HepG2 (cell line): Measurements from ENCODE around the gene MZT2A. TPM values are rescaled to one million over a fixed set of nuclear protein-coding genes. Genes with fewer than 3 reads are reported as not detected.

Experiments used
- AGO2 ChIP-seq: fragments of 200-400 bp; formaldehyde crosslinking; optimal IDR thresholded peaks from 2 replicates; pipeline ENCODE3; 2017; ENCODE audit warnings: mild to moderate bottlenecking, low read depth, low read length, moderate library complexity
- DMAP1 ChIP-seq: IDR thresholded peaks from 2 replicates; pipeline ENCODE4 v1.6.1; 2016
- ERF ChIP-seq: IDR thresholded peaks from 2 replicates; pipeline ENCODE4 v1.6.1; 2018; ENCODE audit warnings: missing biosample characterization, missing genetic modification reagents
- GABPB1 ChIP-seq: IDR thresholded peaks from 2 replicates; pipeline ENCODE4 v1.6.1; 2016; ENCODE audit warnings: mild to moderate bottlenecking, missing genetic modification reagents, moderate library complexity, missing compliant biosample characterization
- JUNB ChIP-seq: sonication (generic); formaldehyde crosslinking; IDR thresholded peaks from 2 replicates; pipeline ENCODE4 v1.8.0; 2022; ENCODE audit warnings: missing genetic modification reagents, mild to moderate bottlenecking, borderline replicate concordance
- KDM5A ChIP-seq: fragments of 200-600 bp; sonication (generic); IDR thresholded peaks from 2 replicates; pipeline ENCODE4 v1.7.0; 2018; ENCODE audit warnings: antibody characterized with exemption, mild to moderate bottlenecking, low read length, borderline replicate concordance
- MYC ChIP-seq: sonication (generic); formaldehyde crosslinking; IDR thresholded peaks from 2 replicates; pipeline ENCODE4 v1.9.0; 2021; ENCODE audit warnings: missing genetic modification reagents, borderline replicate concordance
- NRL ChIP-seq: sonication (generic); formaldehyde crosslinking; IDR thresholded peaks from 2 replicates; pipeline ENCODE4 v1.5.0; 2020; ENCODE audit warnings: missing genetic modification reagents, mild to moderate bottlenecking, moderate library complexity, borderline replicate concordance
- TCF7 ChIP-seq: sonication (generic); IDR thresholded peaks from 2 replicates; pipeline ENCODE4 v1.6.1; 2016; ENCODE audit warnings: antibody characterized with exemption, low read depth
- TOPORS ChIP-seq: sonication (generic); formaldehyde crosslinking; IDR thresholded peaks from 2 replicates; pipeline ENCODE4 v1.8.0; 2023; ENCODE audit warnings: mild to moderate bottlenecking, missing genetic modification reagents
- YEATS2 ChIP-seq: sonication (generic); formaldehyde crosslinking; IDR thresholded peaks from 2 replicates; pipeline ENCODE4 v1.4.0; 2020; ENCODE audit warnings: missing genetic modification reagents, borderline replicate concordance
- ZFP36L1 ChIP-seq: sonication (generic); formaldehyde crosslinking; IDR thresholded peaks from 2 replicates; pipeline ENCODE4 v1.8.0; 2022; ENCODE audit warnings: mild to moderate bottlenecking, missing genetic modification reagents, moderate library complexity
- ZNF556 ChIP-seq: sonication (generic); formaldehyde crosslinking; IDR thresholded peaks from 2 replicates; pipeline ENCODE4 v1.4.0; 2020; ENCODE audit warnings: mild to moderate bottlenecking, missing genetic modification reagents, borderline replicate concordance
- ZNF737 ChIP-seq: sonication (generic); formaldehyde crosslinking; IDR thresholded peaks from 2 replicates; pipeline ENCODE4 v1.5.0; 2020; ENCODE audit warnings: missing genetic modification reagents, mild to moderate bottlenecking, borderline replicate concordance
- polyA plus RNA-seq, 8 experiments: library from polyadenylated mRNA; depleted of rRNA in 3 of 8; stranded (reverse) in 7 of 8; unstranded in 1 of 8; fragments of >200 nt; fragmentation: Illumina TruSeq in 4 of 8; extraction: Trizol in 4 of 8; gene quantifications; 2 replicates each; pipeline versions ENCODE4 v1.2.1 to v1.2.3, GENCODE V29; 2011 to 2016; ENCODE audit warnings: low read depth in 4 of 8, missing spikeins in 1 of 8, mixed read lengths in 1 of 8; ENCODE audit not compliant: insufficient read depth in 1 of 8
- total RNA-seq, 5 experiments: library from RNA; depleted of rRNA; stranded (reverse); fragments of >200 nt; fragmentation: Illumina TruSeq; extraction: Trizol; gene quantifications; 2 replicates each; pipeline ENCODE4 v1.2.3, GENCODE V29; 2016; ENCODE audit warnings: low read depth in 1 of 5
- TF ChIP-seq, protein P1 (sequence below): sonication (generic); formaldehyde crosslinking; IDR thresholded peaks from 2 replicates; pipeline ENCODE4 v1.4.0; 2020; ENCODE audit warnings: missing genetic modification reagents, mild to moderate bottlenecking, borderline replicate concordance
- TF ChIP-seq, protein P2 (sequence below): IDR thresholded peaks from 2 replicates; pipeline ENCODE4 v1.6.1; 2016; ENCODE audit warnings: mild to moderate bottlenecking, missing biosample characterization, missing genetic modification reagents
- TF ChIP-seq, protein P3 (sequence below): sonication (generic); formaldehyde crosslinking; IDR thresholded peaks from 2 replicates; pipeline ENCODE4 v1.4.0; 2020; ENCODE audit warnings: missing genetic modification reagents
- TF ChIP-seq, protein P4 (sequence below): sonication (generic); formaldehyde crosslinking; IDR thresholded peaks from 2 replicates; pipeline ENCODE4 v1.8.1; 2022; ENCODE audit warnings: mild to moderate bottlenecking, missing genetic modification reagents
- TF ChIP-seq, protein P5 (sequence below): sonication (generic); formaldehyde crosslinking; IDR thresholded peaks from 2 replicates; pipeline ENCODE4 v1.4.0; 2020; ENCODE audit warnings: mild to moderate bottlenecking, missing genetic modification reagents
- TF ChIP-seq, protein P6 (sequence below): sonication (generic); formaldehyde crosslinking; IDR thresholded peaks from 2 replicates; pipeline ENCODE4 v1.4.0; 2020; ENCODE audit warnings: mild to moderate bottlenecking, missing genetic modification reagents

The MZT2A gene
- total and polyA plus RNA-seq, 2 of the 13 experiments (the other 11 are each of a cell fraction or from before 2014, with no cell fraction given), result 221 to 349 TPM

DNA sequence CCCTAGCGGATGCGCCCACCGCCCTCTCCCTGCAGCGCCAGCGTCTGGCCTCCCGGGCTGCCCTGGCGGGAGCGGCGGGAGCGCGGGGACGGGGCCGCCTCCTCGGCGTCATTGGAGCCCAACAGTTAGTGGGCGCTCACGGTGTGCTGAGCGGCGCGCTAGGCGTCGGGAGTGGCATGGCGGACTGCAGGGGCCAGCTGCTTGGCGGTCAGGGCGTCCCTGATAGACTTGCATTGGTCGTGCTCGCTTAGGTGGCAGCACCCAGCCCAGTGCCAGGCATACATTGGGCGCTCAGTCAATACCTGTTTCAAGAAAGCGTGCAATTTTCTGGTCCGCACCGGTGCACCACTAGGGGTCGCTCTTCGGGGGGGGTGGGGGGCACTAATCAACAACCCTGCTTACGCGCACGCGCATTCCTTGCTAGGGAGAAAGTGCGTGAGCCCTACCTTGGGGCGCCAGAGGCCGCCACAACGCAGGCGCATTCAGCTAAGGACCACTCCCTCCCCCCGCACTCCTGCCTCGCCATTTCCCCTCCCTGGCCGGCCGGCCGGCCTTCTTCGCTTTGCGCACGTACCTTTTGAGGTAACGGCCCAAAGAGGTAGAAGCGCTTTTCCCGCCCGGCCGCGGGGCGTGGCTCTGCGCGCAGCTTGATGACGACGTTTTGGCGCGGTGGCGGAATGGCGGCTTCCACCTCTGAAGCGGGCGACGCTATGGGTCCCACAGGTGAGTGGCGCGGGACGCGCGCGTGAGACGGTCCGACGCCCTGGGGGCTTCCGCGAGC is 411 bp upstream of the MZT2A start (continued):
- TF ChIP-seq ZNF737 (CRISPR knock-in tag) (no peak), AGO2 (peak; percentile 86), YEATS2 (CRISPR knock-in tag) (peak; percentile 92), ZFP36L1 (CRISPR knock-in tag) (peak; percentile 63; the same call in 1 of the 2 replicates), JUNB (CRISPR knock-in tag) (no peak), KDM5A (peak; percentile 96; the same call in 1 of the 2 replicates), ZNF556 (CRISPR knock-in tag) (peak; percentile 63), NRL (CRISPR knock-in tag) (peak; percentile 82; the same call in 1 of the 2 replicates), GABPB1 (CRISPR knock-in tag) (peak; percentile 85), TCF7 (no peak; the same call in 1 of the 2 replicates), ERF (peak; percentile 70; the same call in 1 of the 2 replicates), DMAP1 (CRISPR knock-in tag) (peak; percentile 85), MYC (CRISPR knock-in tag) (peak; percentile 74), TOPORS (CRISPR knock-in tag) (peak; percentile 59)
- TF ChIP-seq, protein P1, sequence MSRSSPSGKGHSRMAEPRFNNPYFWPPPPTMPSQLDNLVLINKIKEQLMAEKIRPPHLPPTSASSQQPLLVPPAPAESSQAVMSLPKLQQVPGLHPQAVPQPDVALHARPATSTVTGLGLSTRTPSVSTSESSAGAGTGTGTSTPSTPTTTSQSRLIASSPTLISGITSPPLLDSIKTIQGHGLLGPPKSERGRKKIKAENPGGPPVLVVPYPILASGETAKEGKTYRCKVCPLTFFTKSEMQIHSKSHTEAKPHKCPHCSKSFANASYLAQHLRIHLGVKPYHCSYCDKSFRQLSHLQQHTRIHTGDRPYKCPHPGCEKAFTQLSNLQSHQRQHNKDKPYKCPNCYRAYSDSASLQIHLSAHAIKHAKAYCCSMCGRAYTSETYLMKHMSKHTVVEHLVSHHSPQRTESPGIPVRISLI (CRISPR knock-in tag), result no peak
- TF ChIP-seq, protein P2, sequence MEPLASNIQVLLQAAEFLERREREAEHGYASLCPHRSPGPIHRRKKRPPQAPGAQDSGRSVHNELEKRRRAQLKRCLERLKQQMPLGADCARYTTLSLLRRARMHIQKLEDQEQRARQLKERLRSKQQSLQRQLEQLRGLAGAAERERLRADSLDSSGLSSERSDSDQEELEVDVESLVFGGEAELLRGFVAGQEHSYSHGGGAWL, result peak; percentile 17; the same call in 1 of the 2 replicates
- TF ChIP-seq, protein P3, sequence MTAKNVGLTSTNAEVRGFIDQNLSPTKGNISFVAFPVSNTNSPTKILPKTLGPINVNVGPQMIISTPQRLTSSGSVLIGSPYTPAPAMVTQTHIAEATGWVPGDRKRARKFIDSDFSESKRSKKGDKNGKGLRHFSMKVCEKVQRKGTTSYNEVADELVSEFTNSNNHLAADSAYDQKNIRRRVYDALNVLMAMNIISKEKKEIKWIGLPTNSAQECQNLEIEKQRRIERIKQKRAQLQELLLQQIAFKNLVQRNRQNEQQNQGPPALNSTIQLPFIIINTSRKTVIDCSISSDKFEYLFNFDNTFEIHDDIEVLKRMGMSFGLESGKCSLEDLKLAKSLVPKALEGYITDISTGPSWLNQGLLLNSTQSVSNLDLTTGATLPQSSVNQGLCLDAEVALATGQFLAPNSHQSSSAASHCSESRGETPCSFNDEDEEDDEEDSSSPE (CRISPR knock-in tag), result peak; percentile 98
- TF ChIP-seq, protein P4, sequence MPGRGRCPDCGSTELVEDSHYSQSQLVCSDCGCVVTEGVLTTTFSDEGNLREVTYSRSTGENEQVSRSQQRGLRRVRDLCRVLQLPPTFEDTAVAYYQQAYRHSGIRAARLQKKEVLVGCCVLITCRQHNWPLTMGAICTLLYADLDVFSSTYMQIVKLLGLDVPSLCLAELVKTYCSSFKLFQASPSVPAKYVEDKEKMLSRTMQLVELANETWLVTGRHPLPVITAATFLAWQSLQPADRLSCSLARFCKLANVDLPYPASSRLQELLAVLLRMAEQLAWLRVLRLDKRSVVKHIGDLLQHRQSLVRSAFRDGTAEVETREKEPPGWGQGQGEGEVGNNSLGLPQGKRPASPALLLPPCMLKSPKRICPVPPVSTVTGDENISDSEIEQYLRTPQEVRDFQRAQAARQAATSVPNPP (CRISPR knock-in tag), result no peak; the same call in 1 of the 2 replicates
- TF ChIP-seq, protein P5, sequence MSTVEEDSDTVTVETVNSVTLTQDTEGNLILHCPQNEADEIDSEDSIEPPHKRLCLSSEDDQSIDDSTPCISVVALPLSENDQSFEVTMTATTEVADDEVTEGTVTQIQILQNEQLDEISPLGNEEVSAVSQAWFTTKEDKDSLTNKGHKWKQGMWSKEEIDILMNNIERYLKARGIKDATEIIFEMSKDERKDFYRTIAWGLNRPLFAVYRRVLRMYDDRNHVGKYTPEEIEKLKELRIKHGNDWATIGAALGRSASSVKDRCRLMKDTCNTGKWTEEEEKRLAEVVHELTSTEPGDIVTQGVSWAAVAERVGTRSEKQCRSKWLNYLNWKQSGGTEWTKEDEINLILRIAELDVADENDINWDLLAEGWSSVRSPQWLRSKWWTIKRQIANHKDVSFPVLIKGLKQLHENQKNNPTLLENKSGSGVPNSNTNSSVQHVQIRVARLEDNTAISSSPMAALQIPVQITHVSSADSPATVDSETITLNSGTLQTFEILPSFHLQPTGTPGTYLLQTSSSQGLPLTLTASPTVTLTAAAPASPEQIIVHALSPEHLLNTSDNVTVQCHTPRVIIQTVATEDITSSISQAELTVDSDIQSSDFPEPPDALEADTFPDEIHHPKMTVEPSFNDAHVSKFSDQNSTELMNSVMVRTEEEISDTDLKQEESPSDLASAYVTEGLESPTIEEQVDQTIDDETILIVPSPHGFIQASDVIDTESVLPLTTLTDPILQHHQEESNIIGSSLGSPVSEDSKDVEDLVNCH (CRISPR knock-in tag), result no peak
- TF ChIP-seq, protein P6, sequence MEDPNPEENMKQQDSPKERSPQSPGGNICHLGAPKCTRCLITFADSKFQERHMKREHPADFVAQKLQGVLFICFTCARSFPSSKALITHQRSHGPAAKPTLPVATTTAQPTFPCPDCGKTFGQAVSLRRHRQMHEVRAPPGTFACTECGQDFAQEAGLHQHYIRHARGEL (CRISPR knock-in tag), result peak; percentile 84; the same call in 1 of the 2 replicates
